ENCODE data around the gene SSX1.
"Not testable (repeated sequence)": the region's sequence is repeated elsewhere in the genome, so short reads cannot be mapped to it uniquely, and the experiment has no call there.

GRCh38 chrX:48274365-48274764 lies 19.2 kb downstream of the SSX1 start:
- TF ChIP-seq CTCF, POLR2A (IDR thresholded peaks at IDR 0.05): not testable (repeated sequence)
